ENCODE results near the gene CHST3. TPM values are rescaled to one million over a fixed set of nuclear protein-coding genes. Genes with fewer than 3 reads are reported as not detected.
"Not testable (repeated sequence)": the region's sequence is repeated elsewhere in the genome, so short reads cannot be mapped to it uniquely, and the experiment has no call there.

The CHST3 gene
- total RNA-seq, 2 donors from 2014 or later, result 0.16 to 0.38 TPM

DNA sequence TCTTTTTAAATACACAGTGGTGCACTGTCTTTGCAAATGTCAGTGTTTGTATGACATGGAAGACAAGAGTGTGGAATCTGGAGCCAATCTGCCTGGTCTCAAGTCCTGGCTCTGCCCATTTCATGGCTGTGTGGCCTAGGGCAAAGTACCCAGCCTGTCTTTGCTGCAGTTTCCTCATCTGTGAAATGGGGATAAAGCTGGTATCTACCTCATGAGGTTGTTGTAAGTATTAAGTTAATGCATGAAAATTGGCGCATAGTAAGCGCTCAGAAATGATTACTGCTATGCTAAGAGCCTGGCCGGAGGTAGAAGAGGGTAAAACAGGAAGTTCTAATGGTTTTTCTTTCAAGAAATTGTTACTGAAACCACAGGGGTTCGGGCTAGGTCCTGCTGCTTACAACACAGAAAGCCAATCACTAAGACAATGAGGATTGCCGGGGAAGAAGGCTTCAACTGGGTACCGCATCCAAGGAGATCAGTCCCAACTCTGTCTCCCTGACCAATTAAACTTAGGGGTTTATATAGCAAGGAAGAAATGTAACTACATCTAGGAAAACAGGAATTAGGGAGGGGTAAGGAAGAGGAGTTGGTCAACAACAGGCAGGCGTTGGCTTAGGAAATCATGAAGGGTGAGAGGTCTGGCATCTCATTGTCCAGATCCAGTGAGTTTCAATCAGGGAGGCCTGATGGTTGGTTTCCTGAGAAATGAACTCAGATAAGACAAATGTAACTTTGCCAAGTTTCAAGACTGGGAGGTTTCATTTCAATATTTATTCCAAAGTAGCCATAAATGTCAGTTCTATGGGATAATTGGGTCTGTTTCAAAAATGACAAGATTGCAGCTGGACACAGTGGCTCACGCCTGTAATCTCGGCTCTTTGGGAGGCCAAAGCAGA is 57.0 kb downstream of the CHST3 start:
- H3K36me3 Mint-ChIP-seq (ENCODE audit: insufficient read depth in 2 of 2), result no peaks in the 10 kb centered on the region
- no peak overlapping the region for H3K27ac Mint-ChIP-seq
- no peaks in the 10 kb centered on the region for H3K9me3 Mint-ChIP-seq
- H3K4me3 Mint-ChIP-seq, result no peak overlapping the region
- ATAC-seq (replicated peaks in 1 of 2) (no peak), DNase-seq (no peak)
- H3K27me3 Mint-ChIP-seq (ENCODE audit: low read depth), result no peaks in the 10 kb centered on the region
- H3K4me1 Mint-ChIP-seq (ENCODE audit: low read depth), result no peaks in the 10 kb centered on the region

DNA sequence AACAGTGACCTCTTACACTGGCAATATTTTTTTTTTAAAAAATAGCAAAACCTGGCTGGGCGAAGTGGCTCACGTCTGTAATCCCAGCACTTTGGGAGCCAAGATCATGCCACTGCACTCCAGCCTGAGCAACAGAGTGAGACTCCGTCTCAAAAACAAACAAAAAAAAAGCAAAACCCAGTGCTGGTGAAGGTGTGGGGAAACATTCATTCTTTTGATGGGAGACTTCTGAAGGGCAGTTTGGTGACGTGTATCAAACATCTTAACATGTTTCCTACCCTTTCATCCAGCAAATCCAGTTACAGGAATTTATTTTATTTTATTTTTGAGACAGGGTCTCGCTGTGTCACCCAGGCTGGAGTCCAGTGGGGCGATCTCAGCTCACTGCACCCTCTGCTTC is 58.0 kb downstream of the CHST3 start:
- Mint-ChIP-seq H3K27me3 (ENCODE audit: low read depth) (no peaks in the 10 kb centered on the region), H3K4me1 (ENCODE audit: low read depth) (peaks cover under 1% of the 10 kb centered on the region), H3K4me3 (no peak overlapping the region), H3K36me3 (ENCODE audit: insufficient read depth in 2 of 2) (no peaks in the 10 kb centered on the region), H3K27ac (no peak overlapping the region), H3K9me3 (no peaks in the 10 kb centered on the region)
- ATAC-seq (replicated peaks in 1 of 2), result no peak
- no peak for DNase-seq

DNA sequence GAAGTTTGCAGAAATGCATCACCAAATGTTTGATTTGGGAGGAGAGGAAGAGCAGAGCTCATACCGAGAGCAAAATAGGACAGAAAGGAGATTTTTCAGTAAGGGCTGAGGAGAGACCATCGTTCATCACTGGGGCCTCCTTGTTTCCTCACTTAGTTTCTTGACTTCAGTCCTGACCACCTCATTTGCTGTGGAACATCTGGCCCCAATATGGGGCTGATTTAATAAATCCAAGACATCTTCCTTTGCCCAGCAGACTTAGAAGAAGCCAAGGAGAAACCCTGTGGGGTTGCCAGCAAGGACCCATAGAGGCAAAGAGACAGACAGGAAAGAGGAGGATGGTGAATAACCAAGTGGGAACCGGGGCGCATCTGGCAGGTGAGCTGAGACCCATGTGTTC is 60.4 kb downstream of the CHST3 start:
- no peaks in the 10 kb centered on the region for H3K9me3 Mint-ChIP-seq
- no peak overlapping the region for H3K27ac Mint-ChIP-seq
- no peak for DNase-seq
- H3K27me3 Mint-ChIP-seq (ENCODE audit: low read depth), result peaks cover 7% of the 10 kb centered on the region
- H3K36me3 Mint-ChIP-seq (ENCODE audit: insufficient read depth in 2 of 2), result no peaks in the 10 kb centered on the region
- peaks cover 5% of the 10 kb centered on the region for H3K4me1 Mint-ChIP-seq (ENCODE audit: low read depth)
- no peak for ATAC-seq (replicated peaks in 1 of 2)
- no peak overlapping the region for H3K4me3 Mint-ChIP-seq

DNA sequence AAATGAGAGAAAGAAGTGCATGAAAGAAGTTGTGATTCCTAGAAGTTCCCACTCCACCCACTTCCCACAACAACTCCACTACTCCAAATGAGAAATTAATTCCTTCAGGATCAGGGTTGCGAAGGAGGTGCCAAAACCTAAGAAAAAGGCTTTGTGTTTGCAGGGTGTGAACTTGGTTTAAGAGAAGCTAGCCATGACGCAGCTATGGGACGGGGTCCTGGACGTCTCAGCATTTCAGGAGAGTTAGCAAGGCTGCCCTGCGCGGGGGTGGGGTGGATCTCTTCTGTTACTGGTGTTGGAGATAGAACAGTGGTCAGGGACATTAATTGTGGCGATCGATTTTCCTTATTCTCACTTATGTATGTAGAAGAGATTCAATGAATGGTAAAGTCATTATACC is 61.2 kb downstream of the CHST3 start:
- no peak overlapping the region for H3K27ac Mint-ChIP-seq
- H3K4me3 Mint-ChIP-seq, result no peak overlapping the region
- DNase-seq, result no peak
- ATAC-seq (replicated peaks in 1 of 2), result no peak
- H3K4me1 Mint-ChIP-seq (ENCODE audit: low read depth), result peaks cover 5% of the 10 kb centered on the region
- peaks cover 7% of the 10 kb centered on the region for H3K27me3 Mint-ChIP-seq (ENCODE audit: low read depth)
- no peaks in the 10 kb centered on the region for H3K36me3 Mint-ChIP-seq (ENCODE audit: insufficient read depth in 2 of 2)
- H3K9me3 Mint-ChIP-seq, result no peaks in the 10 kb centered on the region

DNA sequence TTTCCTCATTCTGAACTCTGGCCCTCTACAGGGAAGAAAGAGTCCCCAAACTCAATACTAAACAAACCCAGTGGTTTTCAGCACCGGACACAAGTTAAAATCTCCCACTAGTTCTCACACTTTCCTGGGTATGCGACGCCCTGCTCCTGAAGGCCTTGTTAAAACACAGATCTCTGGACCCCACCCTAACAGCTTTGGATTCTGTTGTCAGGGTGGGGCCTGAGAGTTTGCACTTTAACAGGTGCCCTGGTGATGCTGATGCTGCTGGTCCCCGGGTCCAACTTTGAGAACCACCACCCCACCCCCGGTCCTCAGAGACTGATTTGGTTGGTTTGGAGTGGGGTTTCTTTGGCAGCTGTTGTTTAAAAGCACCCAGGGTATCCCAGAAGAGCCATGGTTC is 61.6 kb downstream of the CHST3 start:
- Mint-ChIP-seq H3K27ac (no peak overlapping the region), H3K9me3 (no peaks in the 10 kb centered on the region), H3K27me3 (ENCODE audit: low read depth) (peaks cover 7% of the 10 kb centered on the region), H3K4me1 (ENCODE audit: low read depth) (peaks cover 5% of the 10 kb centered on the region), H3K4me3 (no peak overlapping the region), H3K36me3 (ENCODE audit: insufficient read depth in 2 of 2) (no peaks in the 10 kb centered on the region)
- no peak for ATAC-seq (replicated peaks in 1 of 2)
- DNase-seq, result no peak

DNA sequence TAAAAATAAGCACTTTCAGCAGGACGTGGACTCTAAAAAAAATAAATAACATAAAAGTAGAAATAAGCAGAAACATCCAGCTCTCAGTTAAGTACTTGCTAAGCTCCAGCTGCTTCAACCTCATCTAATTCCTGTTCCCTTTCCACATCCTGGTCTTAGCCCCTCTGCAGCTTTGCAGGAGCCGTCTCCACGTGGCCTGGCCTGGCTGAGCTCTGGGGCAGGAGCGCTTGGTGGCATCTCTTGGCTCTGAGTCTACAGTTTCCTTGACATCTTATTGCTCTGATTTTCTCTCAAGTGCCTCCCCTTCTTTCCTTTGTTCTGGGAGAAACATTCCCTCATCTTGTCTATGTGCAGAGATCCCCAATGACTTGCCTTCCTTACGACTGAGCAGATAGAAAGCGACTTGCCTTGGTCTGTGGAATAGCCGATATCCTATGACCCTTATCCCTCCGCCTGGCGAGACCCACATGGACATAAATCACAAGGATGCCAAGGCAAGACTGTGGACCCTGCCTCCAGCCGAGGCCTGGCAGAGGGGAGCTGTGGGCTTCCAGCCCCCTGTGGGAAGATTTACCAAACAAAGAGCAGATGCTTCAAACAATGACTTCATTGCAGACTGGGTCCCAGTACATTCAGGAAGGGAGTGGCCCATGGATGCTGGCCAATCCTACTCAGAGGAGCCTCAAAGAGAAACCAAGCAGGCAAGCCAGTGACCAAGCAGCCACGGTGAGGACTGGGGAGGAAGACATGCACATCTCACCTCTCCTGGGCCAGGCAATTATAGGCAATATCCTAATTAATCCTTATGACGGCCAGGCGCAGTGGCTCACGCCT is 62.3 kb downstream of the CHST3 start:
- DNase-seq, result no peak
- peaks cover 5% of the 10 kb centered on the region for H3K4me1 Mint-ChIP-seq (ENCODE audit: low read depth)
- H3K27me3 Mint-ChIP-seq (ENCODE audit: low read depth), result peaks cover 7% of the 10 kb centered on the region
- H3K4me3 Mint-ChIP-seq, result no peak overlapping the region
- no peak overlapping the region for H3K27ac Mint-ChIP-seq
- no peak for ATAC-seq (replicated peaks in 1 of 2)
- no peaks in the 10 kb centered on the region for H3K36me3 Mint-ChIP-seq (ENCODE audit: insufficient read depth in 2 of 2)
- H3K9me3 Mint-ChIP-seq, result no peaks in the 10 kb centered on the region

DNA sequence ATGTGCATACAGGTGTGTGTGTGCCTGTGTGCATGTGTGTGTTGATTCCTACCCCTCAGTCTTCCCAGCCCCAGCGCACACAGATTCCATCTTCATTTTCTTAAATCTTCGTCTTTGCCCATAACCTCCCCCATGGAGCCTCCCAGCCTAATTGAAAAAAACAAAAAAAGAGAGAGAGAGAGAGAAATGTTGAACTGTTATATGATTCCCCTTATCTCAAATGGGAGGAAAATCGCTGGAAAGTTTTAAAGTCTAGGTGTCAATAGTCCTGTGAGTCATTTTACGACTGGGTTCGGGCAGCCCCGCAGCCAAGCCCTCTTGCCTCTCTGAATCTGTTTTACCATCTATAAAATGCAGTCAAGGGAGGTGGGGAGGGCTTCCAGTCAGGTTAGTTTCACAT is 63.3 kb downstream of the CHST3 start:
- Mint-ChIP-seq H3K4me3 (no peak overlapping the region), H3K36me3 (ENCODE audit: insufficient read depth in 2 of 2) (no peaks in the 10 kb centered on the region), H3K9me3 (no peaks in the 10 kb centered on the region), H3K4me1 (ENCODE audit: low read depth) (peaks cover 5% of the 10 kb centered on the region), H3K27me3 (ENCODE audit: low read depth) (peaks cover 7% of the 10 kb centered on the region), H3K27ac (no peak overlapping the region)
- ATAC-seq (replicated peaks in 1 of 2) (no peak), DNase-seq (no peak)

DNA sequence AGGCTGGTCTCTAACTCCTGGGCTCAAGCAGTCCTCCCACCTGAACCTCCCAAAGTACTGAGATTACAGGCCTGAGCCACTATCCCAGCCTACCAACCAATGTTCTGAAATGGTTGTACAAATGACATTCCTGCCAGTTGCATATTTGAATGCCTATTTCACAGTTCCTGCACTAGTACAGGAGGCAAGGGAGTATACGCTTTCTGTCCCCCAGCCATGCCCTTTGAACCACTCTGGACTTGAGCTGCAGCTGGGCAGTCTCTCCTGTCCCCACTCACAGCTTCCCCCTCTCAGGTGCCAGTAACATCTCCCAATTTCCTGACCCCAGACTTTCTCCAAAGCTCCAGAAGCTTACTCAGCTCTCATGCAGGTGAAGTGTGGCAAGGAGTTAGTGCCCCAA is 65.2 kb downstream of the CHST3 start:
- Mint-ChIP-seq H3K27ac (no peak overlapping the region), H3K9me3 (no peaks in the 10 kb centered on the region), H3K4me1 (ENCODE audit: low read depth) (peaks cover 5% of the 10 kb centered on the region), H3K27me3 (ENCODE audit: low read depth) (peaks cover 7% of the 10 kb centered on the region), H3K4me3 (no peak overlapping the region), H3K36me3 (ENCODE audit: insufficient read depth in 2 of 2) (no peaks in the 10 kb centered on the region)
- DNase-seq, result no peak
- no peak for ATAC-seq (replicated peaks in 1 of 2)

DNA sequence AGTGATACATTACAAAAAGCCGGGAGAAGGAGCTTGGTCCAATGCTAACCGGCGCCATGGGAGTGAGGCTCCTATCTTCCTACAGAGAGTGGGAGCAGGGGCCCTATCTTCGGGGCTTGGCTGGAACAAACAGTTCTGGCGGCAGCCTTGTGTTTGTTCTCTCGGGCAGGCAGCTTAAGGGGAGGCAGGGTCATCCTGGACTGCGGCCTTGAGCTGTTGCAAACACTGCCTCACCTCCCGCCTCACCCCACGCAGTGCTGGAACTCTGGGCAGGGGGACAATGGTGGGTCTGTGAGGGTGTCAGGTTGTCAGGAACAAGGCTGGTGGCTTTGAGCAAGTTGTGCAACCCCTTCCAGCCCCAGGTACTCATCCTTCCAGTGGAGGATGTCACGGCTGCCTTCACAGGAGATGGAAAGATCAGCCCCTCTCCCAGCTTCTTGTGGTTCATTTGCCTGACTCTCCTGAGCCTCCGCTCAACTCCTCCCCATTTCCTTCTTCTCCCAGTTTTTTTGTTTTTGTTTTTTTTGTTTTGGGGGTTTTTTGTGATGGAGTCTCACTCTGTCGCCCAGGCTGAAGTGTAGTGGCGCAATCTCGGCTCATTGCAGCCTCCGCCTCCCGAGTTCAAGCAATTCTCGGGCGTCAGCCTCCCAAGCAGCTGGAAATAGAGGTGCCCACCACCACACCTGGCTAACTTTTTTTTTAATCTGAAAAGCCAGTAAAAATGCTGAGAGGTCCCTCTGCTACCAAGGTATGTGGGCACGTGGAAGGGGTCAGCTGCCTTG is 66.8 kb downstream of the CHST3 start:
- ATAC-seq (replicated peaks in 1 of 2), result no peak
- DNase-seq, result no peak
- no peaks in the 10 kb centered on the region for H3K36me3 Mint-ChIP-seq (ENCODE audit: insufficient read depth in 2 of 2)
- H3K27me3 Mint-ChIP-seq (ENCODE audit: low read depth), result peaks cover 7% of the 10 kb centered on the region
- H3K9me3 Mint-ChIP-seq, result no peaks in the 10 kb centered on the region
- peaks cover 5% of the 10 kb centered on the region for H3K4me1 Mint-ChIP-seq (ENCODE audit: low read depth)
- H3K4me3 Mint-ChIP-seq, result no peak overlapping the region
- no peak overlapping the region for H3K27ac Mint-ChIP-seq

DNA sequence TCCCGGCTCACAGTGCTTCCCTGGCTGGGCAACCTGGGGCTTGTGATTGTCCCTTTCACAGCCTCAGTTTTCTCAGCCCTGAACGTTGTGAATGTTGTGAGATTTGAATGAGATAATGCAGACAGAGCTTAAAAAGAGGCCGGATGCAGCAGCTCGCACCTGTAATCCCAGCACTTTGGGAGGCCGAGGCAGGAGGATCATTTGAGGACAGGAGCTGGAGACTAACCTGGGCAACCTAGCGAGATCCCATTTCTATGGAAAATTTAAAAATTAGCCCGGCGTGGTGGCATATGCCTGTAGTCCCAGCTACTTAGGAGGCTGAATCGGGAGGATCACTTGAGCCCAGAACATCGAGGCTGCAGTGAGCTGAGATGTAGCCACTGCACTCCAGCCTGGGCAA is 67.5 kb downstream of the CHST3 start:
- H3K27me3 Mint-ChIP-seq (ENCODE audit: low read depth), result peaks cover 7% of the 10 kb centered on the region
- no peaks in the 10 kb centered on the region for H3K36me3 Mint-ChIP-seq (ENCODE audit: insufficient read depth in 2 of 2)
- H3K27ac Mint-ChIP-seq, result no peak overlapping the region
- no peak overlapping the region for H3K4me3 Mint-ChIP-seq
- DNase-seq (no peak), ATAC-seq (replicated peaks in 1 of 2) (no peak)
- no peaks in the 10 kb centered on the region for H3K9me3 Mint-ChIP-seq
- peaks cover 5% of the 10 kb centered on the region for H3K4me1 Mint-ChIP-seq (ENCODE audit: low read depth)

DNA sequence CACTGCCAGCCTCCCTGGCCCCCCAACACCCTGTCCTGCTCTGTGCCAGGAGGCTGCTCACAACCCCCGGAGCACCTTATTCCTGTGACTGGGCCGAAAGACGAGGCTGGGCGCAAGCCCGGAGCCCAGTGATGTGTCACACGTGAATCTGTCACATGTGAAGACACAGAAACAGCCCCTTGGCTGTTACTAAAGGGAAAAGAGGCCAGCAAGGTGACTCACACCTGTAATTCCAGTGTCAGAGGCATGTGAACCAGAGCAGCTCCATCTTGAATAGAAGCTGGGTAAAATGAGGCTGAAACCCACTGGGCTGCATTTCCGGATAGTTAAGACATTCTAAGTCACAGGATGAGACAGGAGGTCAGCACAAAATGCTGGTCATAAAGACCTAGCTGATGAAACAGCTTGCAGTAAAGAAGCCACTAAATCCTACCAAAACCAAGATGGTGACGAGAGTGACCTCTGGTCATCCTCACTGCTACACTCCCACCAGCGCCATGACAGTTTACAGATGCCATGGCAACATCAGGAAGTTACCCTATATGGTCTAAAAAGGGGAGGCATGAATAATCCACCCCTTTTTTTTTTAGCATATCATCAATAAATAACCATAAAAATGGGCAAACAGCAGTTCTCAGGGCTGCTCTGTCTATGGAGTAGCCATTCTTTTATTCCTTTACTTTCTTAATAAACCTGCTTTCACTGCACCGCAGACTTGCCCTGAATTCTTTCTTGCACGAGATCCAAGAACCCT is 68.4 kb downstream of the CHST3 start:
- not testable (repeated sequence) for H3K4me1 Mint-ChIP-seq (ENCODE audit: low read depth); H3K9me3 Mint-ChIP-seq; H3K27ac Mint-ChIP-seq; H3K36me3 Mint-ChIP-seq (ENCODE audit: insufficient read depth in 2 of 2); DNase-seq; H3K4me3 Mint-ChIP-seq; ATAC-seq (replicated peaks in 1 of 2); H3K27me3 Mint-ChIP-seq (ENCODE audit: low read depth)

DNA sequence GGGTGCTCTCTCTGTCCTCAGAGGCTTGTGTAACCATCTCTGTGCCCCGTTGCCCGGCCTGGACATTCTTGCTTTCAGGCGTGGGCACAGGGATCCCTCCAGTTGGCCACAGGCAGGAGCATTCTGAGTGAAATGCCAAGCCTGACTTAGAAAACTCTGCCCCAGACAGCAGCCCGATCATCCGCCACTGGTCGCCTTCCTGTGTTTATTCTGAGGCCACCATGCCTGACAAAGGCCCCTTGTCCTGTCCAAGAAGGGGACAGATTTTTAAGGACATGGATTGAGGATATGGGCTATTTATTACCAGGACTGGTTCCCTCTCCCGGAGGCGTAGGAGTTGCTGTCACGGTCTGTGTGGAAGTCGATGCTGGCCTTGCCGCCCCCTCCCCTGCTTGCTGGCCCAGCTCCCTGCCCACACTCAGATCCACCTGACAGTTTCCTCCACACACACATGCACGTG is 69.9 kb downstream of the CHST3 start:
- H3K4me1 Mint-ChIP-seq (ENCODE audit: low read depth), result no peaks in the 10 kb centered on the region
- ATAC-seq (replicated peaks in 1 of 2) (no peak), DNase-seq (no peak)
- peaks cover under 1% of the 10 kb centered on the region for H3K27me3 Mint-ChIP-seq (ENCODE audit: low read depth)
- H3K36me3 Mint-ChIP-seq (ENCODE audit: insufficient read depth in 2 of 2), result no peaks in the 10 kb centered on the region
- H3K9me3 Mint-ChIP-seq, result no peaks in the 10 kb centered on the region
- H3K27ac Mint-ChIP-seq, result no peak overlapping the region
- no peak overlapping the region for H3K4me3 Mint-ChIP-seq

Data from activated T-cell treated with anti-CD3 and anti-CD28 coated beads, Interleukin-2, amount 50 U/mL, for 72 hours (primary cell).